Endothelial cell of umbilical vein (primary cell): ENCODE results near the gene CABP2.

Source experiments
- CTCF ChIP-seq, 2 donors: IDR thresholded peaks; 1 replicate in 1 of 2; 2 replicates in 1 of 2; pipeline ENCODE4 v1.5.1; 2011; ENCODE audit warnings: low read length in 2 of 2, mild to moderate bottlenecking in 2 of 2, moderate library complexity in 2 of 2, control low read depth in 1 of 2, inconsistent platforms in 1 of 2, low read depth in 1 of 2; ENCODE audit not compliant: insufficient read depth in 1 of 2; ENCODE audit errors: extremely low read depth in 1 of 2
- EZH2 ChIP-seq: IDR thresholded peaks from 2 replicates; pipeline ENCODE4 v1.6.1; 2012; ENCODE audit warnings: borderline replicate concordance, low read depth, mild to moderate bottlenecking, moderate library complexity, low read length, inconsistent platforms; ENCODE audit not compliant: severe bottlenecking
- GATA2 ChIP-seq: IDR thresholded peaks from 2 replicates; pipeline ENCODE4 v1.7.0; 2011; ENCODE audit warnings: low read depth, mild to moderate bottlenecking, moderate library complexity, mixed read lengths, low read length; ENCODE audit not compliant: insufficient read length, insufficient read depth
- JUN ChIP-seq: IDR thresholded peaks from 2 replicates; pipeline ENCODE4 v1.6.1; 2011; ENCODE audit warnings: borderline replicate concordance, low read depth; ENCODE audit not compliant: insufficient read length, insufficient read depth
- MYC ChIP-seq: IDR thresholded peaks from one replicate; pipeline ENCODE4 v1.6.1; 2011; ENCODE audit warnings: mild to moderate bottlenecking, low read depth, low read length
- POLR2A ChIP-seq: IDR thresholded peaks from 2 replicates; pipeline ENCODE4 v1.6.1; 2012; ENCODE audit warnings: low read depth, mild to moderate bottlenecking, control low read depth, low read length
- POLR2AphosphoS5 ChIP-seq: IDR thresholded peaks from 2 replicates; pipeline ENCODE4 v1.6.1; 2012; ENCODE audit warnings: low read depth, mild to moderate bottlenecking, control low read depth, low read length, moderate library complexity; ENCODE audit not compliant: insufficient read depth
- TF ChIP-seq, protein P1 (sequence below): IDR thresholded peaks from 2 replicates; pipeline ENCODE4 v1.6.1; 2011; ENCODE audit not compliant: insufficient read depth, insufficient read length

- TF ChIP-seq POLR2A = no peak
- TF ChIP-seq JUN = no peak
- no peak for TF ChIP-seq CTCF (IDR thresholded peaks at IDR 0.05; ENCODE audit: extremely low read depth in 1 of 2, insufficient read depth in 1 of 2, low read depth in 1 of 2, low read length in 2 of 2)
- TF ChIP-seq EZH2 = no peak
- TF ChIP-seq GATA2 = no peak
- no peak for TF ChIP-seq MYC
- TF ChIP-seq, protein P1, sequence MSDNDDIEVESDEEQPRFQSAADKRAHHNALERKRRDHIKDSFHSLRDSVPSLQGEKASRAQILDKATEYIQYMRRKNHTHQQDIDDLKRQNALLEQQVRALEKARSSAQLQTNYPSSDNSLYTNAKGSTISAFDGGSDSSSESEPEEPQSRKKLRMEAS = no peak
- TF ChIP-seq POLR2AphosphoS5 = no peak
Measured at GRCh38 chr11:67497656-67498291, 25.5 kb downstream of the CABP2 start.
